ENCODE measurements around the gene TNRC6A.

The TNRC6A gene

GRCh38 chr16:24764916-24765315 is 35.5 kb downstream of the TNRC6A start:
- Histone ChIP-seq H3K4me3 (ENCODE audit: low read length) (no peak overlapping the region), H3K4me1 (ENCODE audit: control insufficient read depth, low read depth, low read length) (peaks cover 8% of the 10 kb centered on the region), H3K27me3 (ENCODE audit: control insufficient read depth, insufficient read depth, low read length) (no peaks in the 10 kb centered on the region), H3K9me3 (ENCODE audit: control insufficient read depth, low read depth, low read length) (no peaks in the 10 kb centered on the region), H3K36me3 (ENCODE audit: control insufficient read depth, low read depth, low read length) (peaks cover 50% of the 10 kb centered on the region), H3K9ac (ENCODE audit: low read length) (no peak overlapping the region), H3K27ac (ENCODE audit: low read length) (no peak overlapping the region)

GRCh38 chr16:24766057-24766456 is 36.6 kb downstream of the TNRC6A start:
- Histone ChIP-seq H3K27ac (ENCODE audit: low read length) (no peak overlapping the region), H3K4me1 (ENCODE audit: control insufficient read depth, low read depth, low read length) (peaks cover 12% of the 10 kb centered on the region), H3K9ac (ENCODE audit: low read length) (no peak overlapping the region), H3K4me3 (ENCODE audit: low read length) (no peak overlapping the region), H3K36me3 (ENCODE audit: control insufficient read depth, low read depth, low read length) (peaks cover 48% of the 10 kb centered on the region), H3K27me3 (ENCODE audit: control insufficient read depth, insufficient read depth, low read length) (no peaks in the 10 kb centered on the region), H3K9me3 (ENCODE audit: control insufficient read depth, low read depth, low read length) (no peaks in the 10 kb centered on the region)

DNA sequence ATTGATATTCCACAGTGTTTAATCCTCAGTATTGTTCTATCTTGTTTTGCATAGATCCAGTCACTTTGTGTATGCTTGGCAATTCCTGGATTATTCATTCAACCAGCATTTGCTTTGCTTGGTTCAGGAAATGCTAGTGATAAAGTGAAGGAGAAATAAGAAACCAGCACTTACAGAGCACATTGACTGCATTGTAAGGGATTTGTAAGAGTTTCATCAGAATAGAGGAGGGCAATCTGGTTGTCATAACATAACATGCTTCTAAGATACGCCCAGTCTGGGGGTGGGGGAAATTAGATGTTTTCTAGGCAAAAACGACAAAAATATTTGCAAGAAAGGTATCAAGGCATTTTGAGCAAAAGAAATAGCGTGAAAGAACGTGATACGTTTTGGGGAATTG is 40.4 kb downstream of the TNRC6A start:
- Histone ChIP-seq H3K9ac (ENCODE audit: low read length) (no peak overlapping the region), H3K9me3 (ENCODE audit: control insufficient read depth, low read depth, low read length) (no peaks in the 10 kb centered on the region), H3K4me1 (ENCODE audit: control insufficient read depth, low read depth, low read length) (peaks cover 12% of the 10 kb centered on the region), H3K4me3 (ENCODE audit: low read length) (no peak overlapping the region), H3K36me3 (ENCODE audit: control insufficient read depth, low read depth, low read length) (peaks cover 38% of the 10 kb centered on the region), H3K27ac (ENCODE audit: low read length) (no peak overlapping the region), H3K27me3 (ENCODE audit: control insufficient read depth, insufficient read depth, low read length) (no peaks in the 10 kb centered on the region)

DNA sequence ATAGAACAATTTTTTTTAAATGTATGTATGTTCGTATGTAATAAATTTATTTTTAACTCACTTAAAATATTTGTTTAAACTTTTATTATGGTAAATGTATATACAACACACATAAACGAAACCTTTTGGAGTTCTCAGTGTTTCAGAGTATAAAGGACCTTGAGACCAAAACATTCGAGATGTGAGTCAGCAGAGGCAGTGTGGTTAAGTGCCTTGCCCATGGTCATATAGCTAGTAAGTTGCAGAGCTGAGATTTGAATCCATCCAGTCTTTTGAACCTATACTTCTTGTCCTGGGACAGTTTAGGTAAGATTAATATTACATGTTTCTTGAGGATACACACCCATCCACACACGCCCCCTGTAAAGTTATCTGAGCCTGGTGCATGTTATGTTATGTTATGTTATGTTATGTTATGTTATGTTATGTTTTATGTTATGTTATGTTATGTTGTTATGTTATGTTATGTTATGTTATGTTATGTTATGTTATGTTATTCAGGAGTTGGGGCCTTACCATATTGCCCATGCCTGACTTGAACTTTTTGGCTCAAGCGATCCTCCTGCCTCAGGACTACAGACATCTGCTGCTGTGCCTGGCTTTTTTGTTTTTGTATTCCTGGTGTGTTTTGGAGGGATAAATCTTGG is 41.8 kb downstream of the TNRC6A start:
- Histone ChIP-seq H3K27me3 (ENCODE audit: control insufficient read depth, insufficient read depth, low read length) (no peaks in the 10 kb centered on the region), H3K27ac (ENCODE audit: low read length) (no peak overlapping the region), H3K9ac (ENCODE audit: low read length) (no peak overlapping the region), H3K4me3 (ENCODE audit: low read length) (no peak overlapping the region), H3K4me1 (ENCODE audit: control insufficient read depth, low read depth, low read length) (peaks cover 12% of the 10 kb centered on the region), H3K9me3 (ENCODE audit: control insufficient read depth, low read depth, low read length) (no peaks in the 10 kb centered on the region), H3K36me3 (ENCODE audit: control insufficient read depth, low read depth, low read length) (peaks cover 45% of the 10 kb centered on the region)

GRCh38 chr16:24771779-24772157 is 42.3 kb downstream of the TNRC6A start:
- H3K4me3 ChIP-seq (ENCODE audit: low read length), result no peak overlapping the region
- no peaks in the 10 kb centered on the region for H3K9me3 ChIP-seq (ENCODE audit: control insufficient read depth, low read depth, low read length)
- H3K4me1 ChIP-seq (ENCODE audit: control insufficient read depth, low read depth, low read length), result peaks cover 12% of the 10 kb centered on the region
- no peaks in the 10 kb centered on the region for H3K27me3 ChIP-seq (ENCODE audit: control insufficient read depth, insufficient read depth, low read length)
- H3K27ac ChIP-seq (ENCODE audit: low read length), result no peak overlapping the region
- H3K9ac ChIP-seq (ENCODE audit: low read length), result no peak overlapping the region
- H3K36me3 ChIP-seq (ENCODE audit: control insufficient read depth, low read depth, low read length), result peaks cover 48% of the 10 kb centered on the region

DNA sequence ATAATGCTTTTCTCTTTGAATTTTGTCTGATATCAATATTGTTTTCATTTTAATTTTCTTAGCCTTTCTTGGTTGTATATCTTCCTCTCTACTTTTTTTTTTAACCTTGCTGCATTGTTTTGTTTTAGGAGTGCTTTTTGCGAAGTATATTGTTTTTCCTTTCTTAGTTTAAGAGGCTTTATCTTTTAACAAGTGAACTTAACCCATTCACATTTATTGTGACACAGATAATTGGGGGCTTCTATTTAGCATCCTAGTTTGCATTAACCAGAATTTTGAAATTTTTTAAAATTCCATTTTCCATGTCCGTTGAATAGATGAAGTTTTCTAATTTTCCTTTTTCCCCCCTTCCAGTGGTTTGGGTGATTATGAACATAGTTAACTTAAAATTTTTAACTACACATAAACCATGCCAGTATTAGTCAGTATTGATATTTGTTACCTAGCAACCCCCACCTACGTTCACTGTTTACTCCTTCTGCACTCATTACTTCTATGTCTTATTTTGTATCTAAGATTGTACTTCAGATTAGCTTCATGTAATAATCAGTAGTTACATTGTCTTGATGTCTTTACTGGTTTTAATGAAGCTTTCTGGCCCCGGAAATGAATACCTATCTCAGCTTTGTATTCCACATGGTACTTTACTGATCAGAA is 44.4 kb downstream of the TNRC6A start:
- Histone ChIP-seq H3K36me3 (ENCODE audit: control insufficient read depth, low read depth, low read length) (peaks cover 65% of the 10 kb centered on the region), H3K27me3 (ENCODE audit: control insufficient read depth, insufficient read depth, low read length) (no peaks in the 10 kb centered on the region), H3K4me3 (ENCODE audit: low read length) (no peak overlapping the region), H3K9ac (ENCODE audit: low read length) (no peak overlapping the region), H3K9me3 (ENCODE audit: control insufficient read depth, low read depth, low read length) (no peaks in the 10 kb centered on the region), H3K27ac (ENCODE audit: low read length) (no peak overlapping the region), H3K4me1 (ENCODE audit: control insufficient read depth, low read depth, low read length) (peaks cover 12% of the 10 kb centered on the region)

GRCh38 chr16:24774510-24774909 is 45.1 kb downstream of the TNRC6A start:
- Histone ChIP-seq H3K36me3 (ENCODE audit: control insufficient read depth, low read depth, low read length) (peaks cover 70% of the 10 kb centered on the region), H3K4me3 (ENCODE audit: low read length) (no peak overlapping the region), H3K9ac (ENCODE audit: low read length) (no peak overlapping the region), H3K27ac (ENCODE audit: low read length) (no peak overlapping the region), H3K9me3 (ENCODE audit: control insufficient read depth, low read depth, low read length) (no peaks in the 10 kb centered on the region), H3K27me3 (ENCODE audit: control insufficient read depth, insufficient read depth, low read length) (no peaks in the 10 kb centered on the region), H3K4me1 (ENCODE audit: control insufficient read depth, low read depth, low read length) (peaks cover 8% of the 10 kb centered on the region)

GRCh38 chr16:24775455-24775854 is 46.0 kb downstream of the TNRC6A start:
- Histone ChIP-seq H3K9me3 (ENCODE audit: control insufficient read depth, low read depth, low read length) (no peaks in the 10 kb centered on the region), H3K4me1 (ENCODE audit: control insufficient read depth, low read depth, low read length) (no peaks in the 10 kb centered on the region), H3K27me3 (ENCODE audit: control insufficient read depth, insufficient read depth, low read length) (no peaks in the 10 kb centered on the region), H3K36me3 (ENCODE audit: control insufficient read depth, low read depth, low read length) (peaks cover 70% of the 10 kb centered on the region), H3K27ac (ENCODE audit: low read length) (no peak overlapping the region), H3K9ac (ENCODE audit: low read length) (no peak overlapping the region), H3K4me3 (ENCODE audit: low read length) (no peak overlapping the region)

DNA sequence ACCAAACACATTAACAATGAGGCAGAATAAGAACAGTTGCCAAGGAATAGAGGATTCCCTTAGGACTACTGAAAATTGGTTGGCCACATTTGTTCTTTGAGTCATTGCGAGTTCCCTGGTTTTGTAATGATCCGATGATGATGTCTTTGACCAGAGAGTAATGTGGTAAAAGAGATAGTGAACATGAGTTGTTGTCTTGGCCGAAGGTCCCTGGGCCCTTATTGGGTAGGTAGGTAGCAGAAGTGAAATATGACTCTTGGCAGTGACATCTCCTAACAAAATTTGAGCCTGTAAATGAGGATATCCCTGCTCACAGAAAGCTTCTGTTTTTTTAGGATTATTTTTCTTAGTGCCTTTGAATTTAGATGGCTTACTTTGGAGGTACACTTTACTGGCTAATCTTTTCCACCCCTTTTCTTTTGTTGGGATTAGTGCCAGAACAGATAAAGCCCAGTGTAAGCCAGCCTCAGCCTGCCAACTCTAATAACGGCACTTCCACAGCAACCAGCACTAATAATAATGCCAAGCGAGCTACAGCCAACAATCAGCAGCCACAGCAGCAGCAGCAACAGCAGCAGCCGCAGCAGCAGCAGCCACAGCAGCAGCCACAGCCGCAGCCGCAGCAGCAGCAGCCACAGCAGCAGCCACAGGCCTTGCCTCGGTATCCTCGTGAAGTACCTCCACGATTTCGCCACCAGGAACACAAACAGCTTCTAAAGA is 47.2 kb downstream of the TNRC6A start:
- H3K4me1 ChIP-seq (ENCODE audit: control insufficient read depth, low read depth, low read length), result no peaks in the 10 kb centered on the region
- H3K27ac ChIP-seq (ENCODE audit: low read length), result no peak overlapping the region
- H3K9ac ChIP-seq (ENCODE audit: low read length), result no peak overlapping the region
- H3K36me3 ChIP-seq (ENCODE audit: control insufficient read depth, low read depth, low read length), result peaks cover 70% of the 10 kb centered on the region
- H3K9me3 ChIP-seq (ENCODE audit: control insufficient read depth, low read depth, low read length), result no peaks in the 10 kb centered on the region
- no peak overlapping the region for H3K4me3 ChIP-seq (ENCODE audit: low read length)
- no peaks in the 10 kb centered on the region for H3K27me3 ChIP-seq (ENCODE audit: control insufficient read depth, insufficient read depth, low read length)

DNA sequence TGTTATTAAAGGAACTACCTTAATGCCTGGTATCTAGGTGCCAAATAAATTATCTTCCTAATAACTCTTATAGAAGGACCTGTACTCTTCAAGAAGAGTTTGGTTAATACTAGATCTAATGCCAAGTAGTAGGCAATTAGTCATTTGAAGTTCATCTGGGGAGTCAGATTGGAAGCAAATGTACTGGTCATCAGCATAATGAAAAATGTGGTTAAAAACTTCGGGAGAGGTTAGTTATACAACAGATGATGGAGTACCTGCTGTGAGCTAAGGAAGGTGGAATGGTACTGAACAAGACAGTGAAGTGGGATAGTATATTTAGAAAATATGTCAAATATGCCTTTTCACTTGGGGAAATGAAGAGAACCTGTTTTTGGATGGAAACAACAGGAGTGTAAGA is 49.2 kb downstream of the TNRC6A start:
- Histone ChIP-seq H3K9me3 (ENCODE audit: control insufficient read depth, low read depth, low read length) (no peaks in the 10 kb centered on the region), H3K9ac (ENCODE audit: low read length) (no peak overlapping the region), H3K4me1 (ENCODE audit: control insufficient read depth, low read depth, low read length) (no peaks in the 10 kb centered on the region), H3K36me3 (ENCODE audit: control insufficient read depth, low read depth, low read length) (peaks cover 71% of the 10 kb centered on the region), H3K4me3 (ENCODE audit: low read length) (no peak overlapping the region), H3K27me3 (ENCODE audit: control insufficient read depth, insufficient read depth, low read length) (no peaks in the 10 kb centered on the region), H3K27ac (ENCODE audit: low read length) (no peak overlapping the region)

GRCh38 chr16:24781256-24781655 is 51.8 kb downstream of the TNRC6A start:
- Histone ChIP-seq H3K27ac (ENCODE audit: low read length) (no peak overlapping the region), H3K9ac (ENCODE audit: low read length) (no peak overlapping the region), H3K9me3 (ENCODE audit: control insufficient read depth, low read depth, low read length) (no peaks in the 10 kb centered on the region), H3K4me1 (ENCODE audit: control insufficient read depth, low read depth, low read length) (no peaks in the 10 kb centered on the region), H3K4me3 (ENCODE audit: low read length) (no peak overlapping the region), H3K36me3 (ENCODE audit: control insufficient read depth, low read depth, low read length) (peaks cover 72% of the 10 kb centered on the region), H3K27me3 (ENCODE audit: control insufficient read depth, insufficient read depth, low read length) (no peaks in the 10 kb centered on the region)
